ENCODE results near the gene DDX10.

- TF ChIP-seq, protein P1, sequence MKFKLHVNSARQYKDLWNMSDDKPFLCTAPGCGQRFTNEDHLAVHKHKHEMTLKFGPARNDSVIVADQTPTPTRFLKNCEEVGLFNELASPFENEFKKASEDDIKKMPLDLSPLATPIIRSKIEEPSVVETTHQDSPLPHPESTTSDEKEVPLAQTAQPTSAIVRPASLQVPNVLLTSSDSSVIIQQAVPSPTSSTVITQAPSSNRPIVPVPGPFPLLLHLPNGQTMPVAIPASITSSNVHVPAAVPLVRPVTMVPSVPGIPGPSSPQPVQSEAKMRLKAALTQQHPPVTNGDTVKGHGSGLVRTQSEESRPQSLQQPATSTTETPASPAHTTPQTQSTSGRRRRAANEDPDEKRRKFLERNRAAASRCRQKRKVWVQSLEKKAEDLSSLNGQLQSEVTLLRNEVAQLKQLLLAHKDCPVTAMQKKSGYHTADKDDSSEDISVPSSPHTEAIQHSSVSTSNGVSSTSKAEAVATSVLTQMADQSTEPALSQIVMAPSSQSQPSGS (IDR thresholded peaks at IDR 0.05; ENCODE audit: low read length), result no peak
- TF ChIP-seq EZH2 (IDR thresholded peaks at IDR 0.05; ENCODE audit: low read depth, low read length, severe bottlenecking) (no peak), HDAC6 (IDR thresholded peaks at IDR 0.05; ENCODE audit: low read depth, low read length) (no peak), TAF1 (IDR thresholded peaks at IDR 0.05; ENCODE audit: low read depth, low read length) (no peak), SIN3A (conservative IDR thresholded peaks at IDR 0.05 in 1 of 2, IDR thresholded peaks at IDR 0.05 in 1 of 2; ENCODE audit: low read depth in 1 of 2, low read length in 2 of 2) (no peak)
Measured at GRCh38 chr11:108629274-108629673, 35.6 kb upstream of the DDX10 start.

Data from H1 (cell line).